NCI-H226 (cell line): ENCODE measurements around the gene DEPP1.

Source experiments
- DNase-seq: peaks from one replicate; pipeline ENCODE4 v3.0.0-alpha.2; 2015

DEPP1 gene

DNA sequence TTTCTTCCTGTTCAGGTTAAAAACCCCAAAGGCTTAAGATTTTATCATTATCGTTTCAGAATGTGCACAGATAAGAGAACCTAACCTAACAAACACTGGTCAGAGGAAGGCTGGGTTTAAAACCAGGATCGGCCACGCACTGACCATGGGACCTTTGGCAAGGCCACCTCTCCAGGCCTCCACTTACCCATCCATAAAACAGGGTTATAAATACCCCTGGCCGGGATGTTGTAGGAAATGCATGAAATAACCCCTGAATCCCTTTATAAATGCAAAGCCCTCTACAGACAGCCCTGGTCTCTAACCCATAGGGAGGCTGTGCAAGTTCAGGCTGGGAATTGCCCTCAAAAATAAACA is 418 bp downstream of the DEPP1 start:
- no peak for DNase-seq

DNA sequence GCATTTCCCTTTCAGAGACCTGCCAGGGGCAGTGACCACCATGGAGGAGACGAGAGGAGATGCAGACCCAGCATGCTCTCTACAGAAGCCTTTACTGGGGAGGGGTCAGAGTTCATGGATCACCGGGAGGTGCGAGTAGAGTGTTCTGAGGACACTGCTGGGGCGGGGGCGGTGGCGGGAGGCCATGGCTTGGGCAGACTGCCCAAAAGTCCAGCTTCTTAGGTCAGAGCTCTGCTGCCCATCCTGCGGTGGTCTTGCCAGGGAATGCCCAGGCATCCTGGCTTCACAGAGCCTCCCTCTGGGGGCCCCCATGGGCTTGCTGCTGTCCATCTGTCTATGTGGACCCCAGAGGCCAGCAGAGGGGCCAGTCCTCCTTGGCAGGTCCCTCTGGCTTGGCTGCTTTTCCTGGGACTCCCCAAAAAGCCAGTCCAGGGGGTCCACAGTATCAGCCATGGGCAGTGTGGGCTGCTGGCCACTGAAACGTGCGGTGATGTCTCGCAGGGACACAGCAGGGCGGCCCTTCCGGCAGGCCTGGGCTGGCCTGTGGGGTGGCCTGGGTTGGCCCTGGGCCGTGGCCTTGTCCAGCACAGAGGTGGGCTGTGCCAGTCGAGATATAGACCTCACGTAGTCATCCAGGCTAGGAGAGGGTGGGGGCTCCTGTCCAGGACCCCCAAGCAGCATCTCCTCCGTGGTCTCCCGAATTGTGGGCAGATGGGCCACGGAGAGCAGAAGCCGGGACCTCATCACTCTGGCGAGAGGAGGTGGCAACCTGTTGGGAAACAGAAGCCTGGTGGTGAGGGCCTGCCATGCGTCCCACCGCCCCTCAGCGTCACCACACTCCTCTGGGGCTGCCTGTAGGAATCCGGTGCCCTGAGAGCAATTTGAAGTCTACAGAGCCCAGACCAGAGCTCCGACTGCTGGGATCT is 1.1 kb downstream of the DEPP1 start:
- no peak for DNase-seq

DNA sequence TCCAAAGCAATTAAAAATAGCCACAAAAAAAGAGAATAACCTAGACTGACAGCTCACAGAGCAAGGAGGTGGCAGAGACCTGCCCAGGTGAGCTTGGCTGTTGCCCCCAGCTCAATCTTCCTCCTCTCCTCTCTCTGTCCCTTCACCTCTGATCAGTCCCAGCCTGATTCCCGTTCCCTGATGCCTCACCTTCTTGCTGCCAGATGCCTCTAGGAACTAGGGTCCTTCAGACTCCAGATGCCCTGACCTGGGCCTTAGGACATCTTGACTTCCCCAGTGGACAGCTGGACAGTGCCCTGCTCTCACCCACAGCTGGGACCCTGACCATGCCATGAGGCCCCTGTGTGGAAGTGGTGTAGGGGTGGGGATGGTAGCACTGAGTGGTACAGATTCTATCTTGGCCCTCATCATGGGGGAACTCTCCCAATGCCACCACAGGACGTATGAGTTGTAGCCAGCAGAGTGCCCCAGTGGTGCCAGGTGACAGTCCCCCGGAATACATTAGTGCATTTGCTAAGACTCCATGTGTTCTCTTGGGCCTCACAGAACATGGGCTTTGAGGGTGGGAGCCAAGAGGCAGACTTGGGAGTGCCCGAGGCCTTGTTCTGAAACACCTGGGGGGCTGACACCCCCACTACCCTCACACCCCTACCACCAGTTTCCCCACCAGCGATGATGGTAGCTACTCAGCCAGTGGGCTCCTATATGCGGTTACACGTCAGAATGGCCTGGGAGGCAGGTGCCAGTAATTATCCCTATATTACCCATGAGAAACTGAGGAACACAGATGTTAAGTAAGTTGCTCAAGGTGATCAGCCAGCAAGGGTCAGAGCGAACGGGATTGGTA is 2.0 kb downstream of the DEPP1 start:
- DNase-seq = no peak

DNA sequence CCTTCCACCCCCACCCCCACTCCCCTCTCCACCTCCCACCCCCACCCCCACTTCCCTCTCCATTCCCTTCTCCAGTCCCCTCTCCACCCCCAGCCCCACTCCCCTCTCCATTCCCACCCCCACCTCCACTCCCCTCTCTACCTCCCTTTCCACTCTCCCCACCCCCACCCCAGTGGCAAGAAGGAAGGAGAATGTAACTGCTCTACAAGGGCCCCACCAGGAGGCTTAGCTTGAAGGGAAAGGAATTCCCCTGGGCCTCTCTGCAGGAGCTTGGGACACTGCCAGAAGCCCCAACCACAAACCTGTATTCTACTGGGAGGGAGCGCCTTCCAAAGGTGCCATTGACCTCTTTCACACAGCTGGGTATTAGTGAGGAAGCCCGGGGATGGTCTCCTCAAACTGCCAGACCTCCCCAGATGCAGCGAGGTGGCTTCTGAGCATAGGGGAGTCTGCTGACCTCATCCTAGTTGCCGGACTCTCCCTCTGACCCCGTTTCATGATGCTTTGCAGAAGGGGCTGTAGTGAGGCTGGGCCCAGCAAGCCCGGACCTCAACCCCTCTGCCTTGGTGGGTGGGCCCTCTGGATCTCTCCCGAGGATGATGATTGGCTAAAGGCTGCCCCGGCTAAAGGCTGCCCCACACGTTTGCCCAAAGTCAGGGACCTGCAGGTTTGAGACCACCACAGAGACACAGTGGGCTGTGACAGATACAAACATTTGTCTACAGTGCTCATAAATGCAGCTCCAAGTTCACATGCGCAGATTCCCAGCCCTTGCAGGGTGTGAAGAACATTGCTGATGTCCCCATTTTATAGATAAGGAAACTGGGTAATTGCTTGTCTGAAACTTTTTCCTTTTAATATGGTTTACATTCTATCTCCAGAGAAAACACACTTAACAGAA is 2.9 kb downstream of the DEPP1 start:
- peak; percentile 75 for DNase-seq

DNA sequence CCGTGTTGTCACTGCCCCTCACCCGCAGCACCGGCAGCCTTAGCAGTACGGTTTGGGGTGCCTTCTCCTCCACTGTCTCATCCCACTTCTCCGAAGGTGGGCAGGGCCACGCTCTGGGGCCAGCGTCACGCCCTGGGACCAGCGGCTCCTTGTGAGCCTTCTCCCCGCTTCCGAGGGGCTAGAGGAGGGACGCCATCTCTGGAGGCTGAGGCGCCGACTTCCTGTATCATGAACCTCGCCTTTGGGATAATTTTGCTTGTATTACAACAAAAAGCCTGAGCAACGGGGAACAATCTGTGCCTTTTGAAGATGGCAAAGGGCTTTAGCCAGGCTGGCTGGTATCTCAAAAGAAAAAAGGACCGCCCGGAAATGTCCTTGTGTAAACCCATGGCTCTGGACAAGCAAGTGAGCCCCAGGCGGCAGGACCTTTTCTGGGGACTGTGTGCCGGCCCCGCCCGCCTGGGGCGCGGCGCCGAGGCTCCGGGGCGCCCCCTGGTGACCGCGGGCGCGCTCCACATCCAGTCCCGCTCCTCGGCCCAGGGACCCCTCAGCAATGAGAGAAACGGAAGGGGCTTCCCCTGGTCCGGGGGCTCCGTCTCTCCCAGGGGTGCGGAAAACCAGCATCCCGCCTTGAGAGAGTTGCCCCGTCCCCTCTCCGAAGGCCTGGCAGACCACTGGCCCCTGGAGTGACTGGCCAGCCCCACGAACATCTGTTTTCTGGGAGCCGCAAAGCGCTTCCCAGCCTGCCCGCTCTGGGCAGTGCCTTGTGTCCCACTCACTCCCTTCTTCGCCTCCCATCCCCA is 3.8 kb downstream of the DEPP1 start:
- no peak for DNase-seq

DNA sequence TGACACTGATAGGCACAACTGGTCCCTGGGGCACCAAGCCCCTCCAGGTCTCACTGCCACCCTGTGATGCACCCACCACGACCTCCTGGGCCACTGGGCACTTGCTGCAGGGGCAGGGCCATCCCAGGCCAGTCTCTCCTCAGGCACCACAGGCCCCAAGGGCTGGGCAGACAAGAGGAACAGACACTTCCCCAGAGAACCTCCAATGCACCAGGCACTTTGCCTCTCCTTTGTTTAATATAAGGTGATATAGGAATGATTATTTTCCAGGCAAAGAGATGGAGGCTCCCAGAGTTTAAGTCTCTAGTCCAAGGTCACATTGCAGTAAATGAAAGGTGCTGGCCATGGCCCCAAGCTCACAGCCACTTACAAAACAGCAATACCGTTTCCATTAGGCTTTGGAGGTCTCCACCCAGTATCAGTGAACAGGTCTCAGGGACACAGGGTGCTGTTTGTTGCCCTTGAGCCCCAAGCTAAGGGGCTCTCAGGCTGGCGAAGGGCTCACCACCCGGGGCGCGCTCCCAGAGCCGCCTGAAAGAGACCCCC is 4.5 kb downstream of the DEPP1 start:
- DNase-seq = no peak

DNA sequence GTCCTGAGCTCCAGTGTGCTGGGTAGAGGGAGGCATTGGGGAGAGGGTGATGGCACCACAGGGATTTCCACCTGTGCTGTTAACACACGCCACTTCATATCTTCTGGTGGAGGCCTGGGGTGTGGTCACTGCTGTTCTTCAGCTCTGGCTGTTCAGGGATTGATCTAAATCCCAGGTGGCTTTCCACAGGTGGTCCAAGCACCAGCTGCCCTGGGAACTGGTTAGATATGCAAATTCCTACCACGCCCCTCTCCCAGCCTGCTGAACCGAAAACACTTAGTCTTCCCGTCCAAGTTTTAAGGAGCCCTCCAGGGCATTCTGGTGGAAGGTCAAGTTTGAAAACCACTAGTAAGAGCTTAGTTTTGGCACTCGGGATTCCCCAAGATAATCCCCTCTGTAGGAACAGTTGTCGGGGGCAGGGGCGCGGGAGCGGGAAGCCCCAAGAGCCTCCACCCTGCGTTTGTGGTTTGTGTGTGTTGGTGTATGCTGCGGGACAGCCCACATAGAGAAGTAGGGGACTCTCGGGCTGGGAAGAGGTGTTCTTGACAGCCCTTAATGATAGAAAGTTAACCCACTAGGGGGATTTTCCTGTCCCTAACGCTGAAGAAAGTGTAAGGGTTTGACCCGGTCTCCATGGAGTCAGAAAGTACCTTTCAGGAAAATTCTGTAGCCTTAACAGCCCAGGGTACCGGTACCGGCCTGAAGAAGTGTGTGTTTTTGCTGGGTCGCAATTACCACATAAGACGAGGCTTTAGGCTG is 5.1 kb downstream of the DEPP1 start:
- DNase-seq = no peak

DNA sequence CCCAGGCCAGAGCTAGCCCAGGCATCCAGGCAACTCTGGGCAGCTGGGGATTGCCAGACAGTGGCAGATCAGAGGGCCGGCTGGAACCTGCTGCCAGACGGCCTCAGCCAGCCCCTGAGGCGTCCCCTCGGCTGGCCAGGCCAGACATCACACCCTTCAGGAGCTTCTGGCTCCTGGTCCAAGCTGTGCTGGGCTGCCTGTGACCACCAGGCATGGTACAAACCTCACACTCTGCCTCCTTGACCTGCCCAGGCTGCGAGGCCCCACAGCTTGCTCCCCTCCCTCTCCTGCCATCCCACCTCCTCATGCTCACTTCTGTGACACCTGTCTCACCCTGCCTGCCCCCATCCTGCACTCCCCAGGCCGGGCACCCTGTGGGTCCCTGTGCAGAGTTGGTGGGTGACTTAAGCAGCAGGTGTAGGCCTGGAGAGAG is 5.7 kb downstream of the DEPP1 start:
- no peak for DNase-seq

DNA sequence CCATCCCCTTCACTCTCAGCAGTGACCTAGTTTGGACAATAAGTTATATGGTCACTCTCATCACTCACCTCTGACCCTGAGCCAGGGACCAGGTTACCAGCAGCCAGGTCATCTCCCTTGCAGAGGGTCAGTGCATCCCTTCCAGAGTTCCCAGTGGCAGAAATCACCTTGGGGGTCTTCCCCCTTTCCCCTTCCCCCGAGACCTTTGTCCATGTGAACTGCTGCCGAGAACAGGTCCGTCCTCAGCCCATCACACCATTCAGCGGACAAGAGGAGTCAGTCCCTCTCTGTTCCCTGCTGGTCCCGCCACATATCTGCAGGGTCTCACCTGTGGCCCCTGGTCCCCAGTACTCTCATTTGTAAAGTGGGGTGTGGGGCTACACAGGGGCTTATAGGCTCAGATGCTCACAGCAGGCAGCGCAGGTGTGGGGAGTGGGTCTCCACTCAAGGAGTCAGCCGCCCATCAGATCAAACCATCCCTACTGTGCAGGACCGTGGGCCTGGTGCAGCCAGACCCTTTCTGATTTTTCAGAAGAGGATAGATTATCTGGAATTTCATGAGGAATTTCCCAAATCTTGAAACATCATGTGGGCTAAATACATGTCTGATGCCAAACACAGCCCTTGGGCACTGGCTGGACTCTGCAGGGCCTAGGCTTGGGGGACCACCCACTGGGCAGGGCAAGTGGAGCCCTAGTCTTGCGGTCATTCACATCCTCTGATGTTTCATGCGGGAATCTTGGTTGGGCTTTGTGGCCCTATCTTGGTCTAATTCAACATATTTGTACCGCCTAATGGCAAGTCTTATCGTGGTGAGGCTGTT is 6.5 kb downstream of the DEPP1 start:
- no peak for DNase-seq

DNA sequence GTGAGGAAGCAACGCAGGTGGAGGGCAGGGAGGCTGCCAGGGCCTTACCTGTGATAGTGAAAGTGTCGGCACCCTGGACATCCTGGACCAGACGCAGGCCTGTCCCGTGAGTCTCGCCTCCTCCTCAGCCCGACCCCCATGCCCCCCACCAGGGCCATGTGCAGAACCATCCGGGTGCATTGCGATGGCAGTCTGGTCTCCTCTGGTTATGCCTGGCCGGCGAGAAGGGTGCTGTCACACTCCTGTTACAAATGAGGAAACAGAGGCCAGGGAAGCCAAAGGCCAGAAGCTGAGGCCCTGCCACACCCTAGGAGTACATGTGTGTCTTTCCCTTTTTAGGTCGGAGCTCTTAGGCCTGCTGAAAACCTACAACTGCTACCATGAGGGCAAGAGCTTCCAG is 7.2 kb downstream of the DEPP1 start:
- DNase-seq = no peak

DNA sequence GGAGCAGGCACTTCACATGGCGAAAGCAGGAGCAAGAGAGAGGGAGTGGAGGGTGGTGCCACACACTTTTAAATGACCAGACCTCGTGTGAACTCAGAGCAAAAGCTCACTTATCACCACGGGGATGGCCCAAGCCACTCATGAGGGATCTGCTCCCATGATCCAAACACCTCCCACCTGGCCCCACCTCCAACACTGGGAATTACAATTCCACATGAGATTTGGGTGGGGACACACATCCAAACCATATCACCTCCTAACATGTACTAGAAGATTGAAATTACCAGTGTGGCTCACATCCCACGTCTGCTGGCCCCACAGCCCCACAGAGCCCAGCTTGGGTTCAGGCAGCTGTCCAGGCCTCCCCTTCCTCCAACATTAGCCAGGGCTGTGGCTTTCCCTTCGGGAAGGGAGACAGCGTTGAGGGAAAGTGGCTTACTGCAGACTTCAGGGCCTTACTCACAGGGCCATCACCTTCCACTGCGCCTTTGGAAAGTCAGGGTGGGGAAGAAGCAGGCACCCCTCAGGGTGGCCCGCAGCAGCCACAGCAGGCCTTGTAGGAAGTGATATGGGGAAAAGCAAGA is 7.7 kb downstream of the DEPP1 start:
- DNase-seq = no peak

DNA sequence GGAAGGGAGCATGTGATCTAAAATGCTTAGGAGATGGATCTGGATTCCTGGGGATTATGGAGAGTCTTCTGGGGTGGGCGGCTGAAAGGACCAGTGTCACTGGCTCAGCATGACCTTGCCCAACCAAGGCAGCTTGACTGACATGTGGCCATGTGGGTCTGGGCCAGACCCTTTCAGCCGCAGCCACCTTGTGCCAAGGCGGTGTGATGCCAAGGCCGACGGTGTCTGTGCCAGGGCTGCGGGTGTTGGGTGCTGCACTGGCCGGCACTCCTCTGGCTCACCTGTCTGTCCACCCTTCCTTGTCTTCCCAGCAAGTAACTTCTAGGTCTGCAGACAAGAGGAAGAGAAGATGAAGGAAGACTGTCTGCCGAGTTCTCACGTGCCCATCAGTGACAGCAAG is 8.8 kb downstream of the DEPP1 start:
- no peak for DNase-seq

DNA sequence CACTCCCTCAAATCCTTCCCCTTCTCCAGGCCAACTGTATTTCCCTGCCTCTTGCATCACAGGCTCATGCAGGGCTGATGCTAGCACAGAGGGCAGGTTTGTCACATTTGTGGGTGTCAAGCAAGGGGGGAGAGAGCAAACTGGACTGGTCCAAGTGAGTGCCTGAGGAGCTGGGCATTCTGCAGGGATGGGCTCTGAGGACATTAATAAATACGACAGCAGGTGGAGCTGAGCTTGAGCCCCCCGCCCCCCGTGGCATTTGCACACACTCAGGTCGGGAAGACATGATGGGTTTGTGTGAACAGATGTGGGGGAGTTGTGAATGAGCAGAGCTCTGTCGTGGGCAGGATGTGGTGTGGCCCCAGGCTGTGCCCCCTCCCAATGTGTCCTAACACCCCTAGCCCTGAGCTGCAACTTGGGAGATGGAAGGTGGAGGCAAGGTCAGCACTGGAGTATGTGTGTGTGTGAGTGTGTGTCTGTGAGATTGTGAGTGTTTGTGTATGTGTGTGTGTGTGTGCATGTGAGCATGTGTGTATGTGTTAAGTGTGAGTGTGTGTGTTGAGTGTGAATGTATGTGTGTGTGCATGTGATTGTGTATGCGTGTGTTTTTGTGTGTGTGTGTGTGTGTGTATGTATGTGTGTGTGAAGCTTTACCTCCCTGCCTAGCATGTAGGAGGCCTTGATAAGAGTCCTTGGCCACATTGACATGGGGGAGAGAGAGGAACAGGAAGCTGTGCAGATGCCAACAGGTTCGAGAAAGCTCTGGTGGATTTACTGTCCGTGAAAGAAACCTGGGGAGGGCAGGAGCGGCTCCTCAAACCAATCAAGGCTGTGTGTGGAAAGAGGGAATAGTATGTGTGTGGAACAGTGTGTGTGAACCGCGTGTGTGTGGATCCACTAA is 9.9 kb downstream of the DEPP1 start:
- no peak for DNase-seq

DNA sequence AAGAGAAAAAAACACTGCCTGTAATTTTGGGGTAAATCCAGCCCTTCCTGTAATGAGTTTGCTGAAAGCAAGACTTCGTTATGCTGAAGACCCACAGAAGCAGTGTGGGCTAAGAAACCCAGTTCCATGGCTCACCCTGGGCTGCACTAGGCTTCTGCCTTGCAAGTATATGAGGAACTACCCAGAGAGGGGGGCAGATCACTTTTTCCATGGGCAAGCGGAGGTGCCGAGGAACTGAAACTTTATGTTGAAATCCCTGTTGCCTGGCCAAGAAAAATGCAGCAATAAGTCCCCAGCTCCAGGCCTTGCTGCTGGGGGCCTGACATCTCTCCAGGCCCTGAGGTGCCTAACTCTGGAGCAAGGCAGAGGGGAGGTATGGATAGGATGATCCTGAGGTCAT is 10.5 kb downstream of the DEPP1 start:
- DNase-seq = no peak

DNA sequence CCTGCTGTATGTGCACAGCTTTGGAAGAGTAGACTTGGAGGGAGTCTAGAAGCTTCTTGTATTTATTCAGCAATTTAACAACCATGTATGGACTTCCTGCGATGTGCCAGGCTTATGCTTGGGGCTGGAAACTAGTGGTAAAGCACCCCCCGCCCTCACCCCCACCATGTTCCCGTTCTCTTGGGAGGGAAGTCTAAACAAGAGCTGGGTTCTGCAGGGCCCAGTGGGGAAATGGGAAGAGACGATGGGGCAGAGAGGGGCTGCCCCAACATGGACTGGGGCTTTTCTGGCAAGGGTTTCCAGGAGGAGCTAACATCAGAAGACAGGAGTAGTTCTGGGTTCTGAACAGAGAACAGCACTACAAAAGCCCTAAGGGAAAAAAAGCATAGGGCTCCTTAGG is 11.0 kb downstream of the DEPP1 start:
- no peak for DNase-seq

DNA sequence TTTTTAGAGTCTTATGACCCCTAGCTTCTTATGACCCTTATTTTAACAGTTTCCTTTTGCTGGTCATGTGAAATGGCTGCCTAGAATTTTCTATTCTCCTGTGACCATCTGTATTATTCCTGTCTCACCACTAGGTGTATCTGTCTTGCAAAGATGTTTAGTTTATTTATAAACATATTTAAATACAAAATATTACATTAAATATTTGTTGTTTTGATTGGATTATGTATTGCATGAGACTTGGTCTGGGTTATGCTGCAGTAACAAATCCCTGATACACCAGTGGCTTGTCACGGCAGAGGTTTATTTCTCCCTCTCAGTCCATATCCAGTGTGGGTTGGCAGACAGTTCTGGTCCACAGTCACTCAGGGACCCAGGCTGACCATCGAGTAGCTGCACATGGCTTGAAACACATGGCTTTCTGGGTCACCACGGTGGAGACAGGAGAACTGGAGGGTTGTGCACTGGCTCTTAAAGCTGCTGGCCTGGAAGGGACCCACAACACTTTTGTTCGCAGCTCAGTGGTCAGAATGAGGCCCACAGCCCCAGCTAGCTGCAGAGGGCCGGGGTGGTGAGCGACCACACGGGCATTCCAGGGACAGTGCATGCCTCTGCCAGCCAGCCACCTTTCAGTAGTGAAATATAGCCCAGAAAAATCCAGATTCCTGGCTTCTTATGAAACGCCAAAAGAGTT is 11.6 kb downstream of the DEPP1 start:
- DNase-seq = no peak

DNA sequence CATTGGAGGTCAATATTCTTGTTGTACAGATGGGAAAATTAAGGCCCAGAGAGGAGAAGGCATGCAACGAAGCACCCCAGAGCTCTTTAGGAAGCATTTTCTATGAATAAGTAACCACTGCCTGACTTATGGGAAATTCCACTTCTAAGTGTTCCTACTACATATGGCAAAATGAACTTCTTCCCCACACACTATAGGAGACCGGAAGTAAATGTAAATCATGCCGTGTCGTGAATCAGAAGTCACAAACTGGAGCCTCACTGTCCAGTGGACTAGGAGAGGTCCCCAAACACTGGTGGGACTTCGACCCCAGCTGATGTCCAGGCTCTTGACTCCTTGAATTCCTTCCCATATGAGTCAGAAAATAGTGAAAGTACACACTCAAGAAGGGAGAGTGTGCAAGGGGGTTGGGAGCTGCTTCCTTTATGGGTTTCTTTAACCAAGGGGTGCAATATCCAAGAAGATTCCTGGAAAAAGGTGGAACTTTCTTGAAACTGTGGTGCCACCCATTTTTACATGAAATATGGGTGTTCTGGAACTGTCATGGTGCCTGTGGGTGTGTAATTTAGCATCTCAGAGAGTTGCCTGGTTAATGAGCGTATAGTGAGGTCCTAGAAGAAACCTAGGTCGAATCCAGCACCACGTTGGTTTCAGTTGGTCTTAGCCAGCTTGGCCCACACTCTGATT is 12.3 kb downstream of the DEPP1 start:
- no peak for DNase-seq
